Neural progenitor cell (in vitro differentiated cells): ENCODE data around the gene LRRC8E. TPM values are rescaled to one million over a fixed set of nuclear protein-coding genes. Genes with fewer than 3 reads are reported as not detected.

Experiments used
- DNase-seq: peaks from one replicate; pipeline ENCODE4 v3.0.0-alpha.2; 2016; ENCODE audit warnings: low spot score
- H2AFZ ChIP-seq: fragments of 200-600 bp; sonication (generic); replicated peaks from 2 replicates; pipeline ENCODE4 v1.6.1; 2016; ENCODE audit warnings: antibody characterized with exemption
- H3F3A ChIP-seq: fragments of 200-600 bp; sonication (generic); 2 replicates; pipeline ENCODE4 v1.6.1; 2016; ENCODE audit warnings: antibody characterized with exemption, low read depth
- H3K27ac ChIP-seq: fragments of 200-600 bp; sonication (generic); 2 replicates; pipeline ENCODE4 v1.5.1; 2016; ENCODE audit warnings: mild to moderate bottlenecking
- H3K27me3 ChIP-seq: fragments of 200-600 bp; sonication (generic); 2 replicates; pipeline ENCODE4 v1.6.1; 2016; ENCODE audit warnings: mild to moderate bottlenecking, moderate library complexity
- H3K36me3 ChIP-seq: fragments of 200-600 bp; sonication (generic); 2 replicates; pipeline ENCODE4 v1.5.1; 2016
- H3K4me1 ChIP-seq: fragments of 200-600 bp; sonication (generic); 2 replicates; pipeline ENCODE4 v1.6.1; 2016; ENCODE audit warnings: mixed run types
- H3K4me2 ChIP-seq: fragments of 200-600 bp; sonication (generic); 2 replicates; pipeline ENCODE4 v1.6.1; 2016
- H3K4me3 ChIP-seq: fragments of 200-600 bp; sonication (generic); 2 replicates; pipeline ENCODE4 v1.5.1; 2016
- H3K79me2 ChIP-seq: fragments of 200-600 bp; sonication (generic); 2 replicates; pipeline ENCODE4 v1.6.1; 2016; ENCODE audit warnings: low read depth
- H3K9ac ChIP-seq: fragments of 200-600 bp; sonication (generic); 2 replicates; pipeline ENCODE4 v1.6.1; 2016
- H3K9me3 ChIP-seq: fragments of 200-600 bp; sonication (generic); 2 replicates; pipeline ENCODE4 v1.5.1; 2016; ENCODE audit warnings: low read depth
- H4K20me1 ChIP-seq: fragments of 200-600 bp; sonication (generic); 2 replicates; pipeline ENCODE4 v1.6.1; 2016; ENCODE audit warnings: low read depth
- H3K27ac Mint-ChIP-seq: 3 replicates; pipeline ENCODE4 v1.8.0; 2021; ENCODE audit warnings: mixed read lengths
- H3K27me3 Mint-ChIP-seq: 2 replicates; pipeline ENCODE4 v1.8.0; 2022; ENCODE audit warnings: low read depth, mild to moderate bottlenecking, inconsistent platforms, moderate library complexity, mixed read lengths; ENCODE audit not compliant: insufficient read depth
- H3K36me3 Mint-ChIP-seq: 3 replicates; pipeline ENCODE4 v1.8.0; 2021; ENCODE audit warnings: mixed read lengths
- H3K4me1 Mint-ChIP-seq: 3 replicates; pipeline ENCODE4 v1.8.0; 2021; ENCODE audit warnings: mixed read lengths
- H3K4me3 Mint-ChIP-seq: 3 replicates; pipeline ENCODE4 v1.8.0; 2021; ENCODE audit warnings: mild to moderate bottlenecking, moderate library complexity, mixed read lengths
- H3K9me3 Mint-ChIP-seq: 3 replicates; pipeline ENCODE4 v1.8.0; 2020; ENCODE audit warnings: mixed read lengths
- EZH2 ChIP-seq: fragments of 200-600 bp; sonication (generic); IDR thresholded peaks from 2 replicates; pipeline ENCODE4 v1.6.1; 2017; ENCODE audit warnings: antibody characterized with exemption, mild to moderate bottlenecking, moderate library complexity
- EZH2phosphoT487 ChIP-seq: fragments of 200-600 bp; sonication (generic); IDR thresholded peaks from 2 replicates; pipeline ENCODE4 v1.6.1; 2017; ENCODE audit warnings: antibody characterized with exemption
- total RNA-seq: library from RNA; depleted of rRNA; stranded (reverse); fragments of >200 nt; gene quantifications from 2 replicates; pipeline ENCODE4 v1.2.3, GENCODE V29; 2015; ENCODE audit warnings: low replicate concordance
- TF ChIP-seq, protein P1 (sequence below): fragments of 200-600 bp; sonication (generic); IDR thresholded peaks from 2 replicates; pipeline ENCODE4 v1.5.1; 2017; ENCODE audit warnings: antibody characterized with exemption, mild to moderate bottlenecking

Gene LRRC8E
- total RNA-seq, 1 donor from 2014 or later, result 1.2 TPM

DNA sequence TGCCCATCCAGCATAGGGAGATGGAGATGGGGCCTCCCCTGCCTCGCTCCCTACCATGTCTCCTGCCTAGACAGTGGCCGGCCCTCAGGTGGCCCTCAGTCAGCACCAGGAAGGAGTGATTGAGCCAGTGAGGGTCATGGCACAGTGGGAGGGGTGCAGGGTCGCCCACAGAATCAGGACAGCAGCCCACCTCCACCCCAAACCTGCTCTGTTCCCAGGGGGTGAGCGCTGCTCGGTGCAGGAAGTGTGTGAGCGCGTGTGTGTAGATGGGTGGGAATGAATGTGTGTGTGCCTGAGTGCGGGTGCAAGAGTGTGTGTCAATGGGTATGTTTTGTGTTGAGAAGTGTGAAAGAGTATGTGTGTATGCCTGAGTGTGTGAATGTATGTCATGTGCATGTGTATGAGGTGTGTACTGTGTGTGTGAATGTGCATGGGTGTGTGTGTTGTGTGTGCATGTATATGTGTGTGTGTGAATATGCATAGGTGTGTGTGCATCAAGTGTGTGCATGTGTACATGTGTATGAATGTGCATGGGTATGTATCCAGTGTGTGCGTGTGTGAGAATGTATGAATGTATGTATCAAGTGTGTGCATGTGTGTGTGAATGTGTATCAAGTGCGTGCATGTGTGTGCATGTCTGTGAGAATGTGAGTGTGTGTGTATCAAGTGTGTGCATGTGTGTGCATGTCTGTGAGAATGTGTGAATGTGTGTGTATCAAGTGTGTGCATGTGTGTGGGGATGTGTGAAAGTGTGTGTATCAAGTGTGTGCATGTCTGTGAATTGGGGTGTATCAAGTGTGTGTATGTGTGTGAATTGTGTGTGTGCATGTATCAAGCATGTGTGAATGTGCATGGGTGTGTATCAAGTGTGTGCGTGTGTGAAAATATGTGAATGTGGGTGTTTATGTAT, 46.3 kb upstream of the LRRC8E start:
- Histone ChIP-seq H3K36me3 (no peaks in the 10 kb centered on the region), H4K20me1 (no peaks in the 10 kb centered on the region), H3K79me2 (no peaks in the 10 kb centered on the region), H3K9me3 (no peaks in the 10 kb centered on the region), H3K4me1 (no peaks in the 10 kb centered on the region), H3K27me3 (no peaks in the 10 kb centered on the region), H3K27ac (no peak overlapping the region), H3K4me3 (no peak overlapping the region), H3K9ac (no peak overlapping the region), H3F3A (peaks cover 15% of the 10 kb centered on the region), H3K4me2 (no peak overlapping the region), H2AFZ (no peak overlapping the region)
- Mint-ChIP-seq H3K4me1 (no peaks in the 10 kb centered on the region), H3K27me3 (no peaks in the 10 kb centered on the region), H3K4me3 (no peak overlapping the region), H3K9me3 (no peaks in the 10 kb centered on the region), H3K27ac (no peak overlapping the region), H3K36me3 (no peaks in the 10 kb centered on the region)
- DNase-seq, result no peak
- TF ChIP-seq EZH2 (no peak), EZH2phosphoT487 (no peak)
- TF ChIP-seq, protein P1, sequence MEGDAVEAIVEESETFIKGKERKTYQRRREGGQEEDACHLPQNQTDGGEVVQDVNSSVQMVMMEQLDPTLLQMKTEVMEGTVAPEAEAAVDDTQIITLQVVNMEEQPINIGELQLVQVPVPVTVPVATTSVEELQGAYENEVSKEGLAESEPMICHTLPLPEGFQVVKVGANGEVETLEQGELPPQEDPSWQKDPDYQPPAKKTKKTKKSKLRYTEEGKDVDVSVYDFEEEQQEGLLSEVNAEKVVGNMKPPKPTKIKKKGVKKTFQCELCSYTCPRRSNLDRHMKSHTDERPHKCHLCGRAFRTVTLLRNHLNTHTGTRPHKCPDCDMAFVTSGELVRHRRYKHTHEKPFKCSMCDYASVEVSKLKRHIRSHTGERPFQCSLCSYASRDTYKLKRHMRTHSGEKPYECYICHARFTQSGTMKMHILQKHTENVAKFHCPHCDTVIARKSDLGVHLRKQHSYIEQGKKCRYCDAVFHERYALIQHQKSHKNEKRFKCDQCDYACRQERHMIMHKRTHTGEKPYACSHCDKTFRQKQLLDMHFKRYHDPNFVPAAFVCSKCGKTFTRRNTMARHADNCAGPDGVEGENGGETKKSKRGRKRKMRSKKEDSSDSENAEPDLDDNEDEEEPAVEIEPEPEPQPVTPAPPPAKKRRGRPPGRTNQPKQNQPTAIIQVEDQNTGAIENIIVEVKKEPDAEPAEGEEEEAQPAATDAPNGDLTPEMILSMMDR, result no peak

DNA sequence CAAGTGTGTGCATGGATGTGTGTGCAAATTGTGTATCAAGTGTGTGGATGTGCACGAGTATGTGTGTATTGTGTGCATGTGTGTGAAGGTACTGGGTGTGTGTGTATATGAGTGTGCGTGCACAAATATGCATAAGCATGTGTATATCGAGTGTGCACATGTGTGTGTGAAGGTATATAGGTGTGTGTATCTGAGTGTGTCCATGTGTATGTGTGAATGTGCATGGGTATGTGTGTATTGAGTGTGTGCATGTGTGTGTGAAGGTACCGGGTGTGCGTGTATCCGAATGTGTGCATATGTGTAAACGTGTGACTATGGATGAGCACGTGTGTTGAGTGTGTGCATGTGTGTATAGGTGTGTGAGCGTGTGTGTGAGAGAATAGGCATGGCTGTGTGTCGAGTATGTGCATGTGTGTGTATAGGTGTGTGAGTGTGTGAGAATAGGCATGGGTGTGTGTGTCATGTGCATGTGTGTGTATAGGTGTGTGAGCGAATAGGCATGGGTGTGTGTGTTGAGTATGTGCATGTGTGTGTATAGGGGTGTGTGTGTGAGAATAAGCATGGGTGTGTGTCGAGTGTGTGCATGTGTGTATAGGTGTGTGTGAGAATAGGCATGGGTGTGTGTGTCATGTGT, 45.5 kb upstream of the LRRC8E start:
- Mint-ChIP-seq H3K27me3 (no peaks in the 10 kb centered on the region), H3K36me3 (no peaks in the 10 kb centered on the region), H3K27ac (no peak overlapping the region), H3K4me3 (no peak overlapping the region), H3K4me1 (no peaks in the 10 kb centered on the region), H3K9me3 (no peaks in the 10 kb centered on the region)
- Histone ChIP-seq H3K9me3 (no peaks in the 10 kb centered on the region), H4K20me1 (no peaks in the 10 kb centered on the region), H3K4me1 (no peaks in the 10 kb centered on the region), H3K27ac (no peak overlapping the region), H3K9ac (no peak overlapping the region), H3K4me3 (no peak overlapping the region), H3K79me2 (no peaks in the 10 kb centered on the region), H3F3A (peaks cover 15% of the 10 kb centered on the region), H2AFZ (no peak overlapping the region), H3K36me3 (no peaks in the 10 kb centered on the region), H3K27me3 (no peaks in the 10 kb centered on the region), H3K4me2 (no peak overlapping the region)
- DNase-seq, result no peak
- TF ChIP-seq, protein P1, result no peak
- no peak for TF ChIP-seq EZH2
- TF ChIP-seq EZH2phosphoT487, result no peak

DNA sequence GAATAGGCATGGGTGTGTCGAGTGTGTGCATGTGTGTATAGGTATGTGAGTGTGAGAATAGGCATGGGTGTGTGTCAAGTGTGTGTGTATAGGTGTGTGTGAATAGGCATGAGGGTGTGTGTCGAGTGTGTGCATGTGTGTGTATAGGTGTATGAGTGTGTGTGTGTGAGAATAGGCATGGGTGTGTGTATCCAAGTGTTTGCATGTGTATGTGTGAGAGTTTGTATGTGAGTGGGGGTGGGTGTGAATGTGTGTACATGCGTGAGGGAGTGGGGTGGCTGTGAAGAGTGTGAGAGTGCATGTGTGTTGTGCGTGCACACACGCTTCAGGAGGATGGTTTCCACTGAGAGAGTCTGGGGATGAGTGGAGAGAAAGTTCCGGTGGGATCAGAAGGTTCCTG, 44.8 kb upstream of the LRRC8E start:
- no peak for DNase-seq
- H3K79me2 ChIP-seq, result no peaks in the 10 kb centered on the region
- no peaks in the 10 kb centered on the region for H3K4me1 ChIP-seq

More for the DNA sequence above, 44.8 kb upstream of the LRRC8E start:
- Histone ChIP-seq H3K4me2 (no peak overlapping the region), H3K9me3 (no peaks in the 10 kb centered on the region), H4K20me1 (no peaks in the 10 kb centered on the region), H3K27ac (no peak overlapping the region), H3K4me3 (no peak overlapping the region), H3F3A (peaks cover 15% of the 10 kb centered on the region), H3K36me3 (no peaks in the 10 kb centered on the region), H3K27me3 (no peaks in the 10 kb centered on the region), H2AFZ (no peak overlapping the region), H3K9ac (no peak overlapping the region)
- Mint-ChIP-seq H3K27me3 (no peaks in the 10 kb centered on the region), H3K9me3 (no peaks in the 10 kb centered on the region), H3K36me3 (no peaks in the 10 kb centered on the region), H3K4me3 (no peak overlapping the region), H3K4me1 (no peaks in the 10 kb centered on the region), H3K27ac (no peak overlapping the region)
- TF ChIP-seq EZH2, result no peak
- TF ChIP-seq, protein P1, result no peak
- no peak for TF ChIP-seq EZH2phosphoT487
